Nephron (organoid): Measurements from ENCODE around the gene ZNF786.
A peak's percentile ranks its signal among the peaks of the same experiment; 100 is the strongest.
"Not testable (repeated sequence)": the region's sequence is repeated elsewhere in the genome, so short reads cannot be mapped to it uniquely, and the experiment has no call there.

Experiments
- H3K27ac Mint-ChIP-seq, 3 experiments: 2 replicates each; pipeline ENCODE4 v1.8.0; 2020; ENCODE audit warnings: mixed read lengths in 3 of 3, mild to moderate bottlenecking in 2 of 3, moderate library complexity in 1 of 3
- H3K27me3 Mint-ChIP-seq: 2 replicates; pipeline ENCODE4 v1.8.0; 2021; ENCODE audit warnings: low read depth, mild to moderate bottlenecking, moderate library complexity, mixed read lengths
- H3K36me3 Mint-ChIP-seq: 2 replicates; pipeline ENCODE4 v1.8.0; 2020; ENCODE audit warnings: low read depth, mixed read lengths
- H3K4me1 Mint-ChIP-seq: 2 replicates; pipeline ENCODE4 v1.8.0; 2020; ENCODE audit warnings: mixed read lengths
- H3K4me3 Mint-ChIP-seq, 3 experiments: 2 replicates each; pipeline ENCODE4 v1.8.0; 2020; ENCODE audit warnings: mild to moderate bottlenecking in 3 of 3, mixed read lengths in 3 of 3, moderate library complexity in 2 of 3
- H3K9me3 Mint-ChIP-seq: 2 replicates; pipeline ENCODE4 v1.8.0; 2020; ENCODE audit warnings: mixed read lengths
- TF ChIP-seq, protein P1 (sequence below), 3 experiments: fragments of 200-600 bp; sonication (generic); IDR thresholded peaks; one replicate each; pipeline ENCODE4 v1.5.0; 2021; ENCODE audit warnings: antibody characterized with exemption in 3 of 3; ENCODE audit not compliant: unreplicated experiment in 3 of 3

The ZNF786 gene

DNA sequence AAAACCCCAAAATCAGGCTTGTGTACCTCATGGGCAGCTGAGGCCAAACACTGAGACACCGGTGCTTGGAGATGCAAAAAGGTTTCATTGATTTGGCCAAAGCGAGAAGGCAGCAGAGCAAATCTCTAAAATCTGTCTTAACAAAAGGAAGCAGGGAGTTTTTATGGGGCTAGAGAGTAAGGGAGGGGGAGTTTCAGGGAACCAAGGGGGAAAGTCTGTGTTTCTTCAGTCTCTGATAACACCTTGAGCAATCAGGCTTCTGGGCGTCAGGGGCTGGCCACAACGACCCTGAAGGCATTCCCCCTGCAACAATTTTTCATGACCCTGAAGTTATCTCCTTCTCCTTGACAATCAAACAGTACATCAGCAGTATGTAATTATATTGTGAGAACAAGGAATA lies 2.7 kb upstream of the ZNF786 start:
- Mint-ChIP-seq H3K4me3 (peak overlapping the region in 2 of 3 experiments; percentile 45 to 71), H3K4me1 (peaks cover 17% of the 10 kb centered on the region), H3K9me3 (peaks cover 3% of the 10 kb centered on the region), H3K36me3 (peaks cover 9% of the 10 kb centered on the region), H3K27me3 (no peaks in the 10 kb centered on the region), H3K27ac (peak overlapping the region; percentile 15 to 72 (median 66))
- TF ChIP-seq, protein P1, sequence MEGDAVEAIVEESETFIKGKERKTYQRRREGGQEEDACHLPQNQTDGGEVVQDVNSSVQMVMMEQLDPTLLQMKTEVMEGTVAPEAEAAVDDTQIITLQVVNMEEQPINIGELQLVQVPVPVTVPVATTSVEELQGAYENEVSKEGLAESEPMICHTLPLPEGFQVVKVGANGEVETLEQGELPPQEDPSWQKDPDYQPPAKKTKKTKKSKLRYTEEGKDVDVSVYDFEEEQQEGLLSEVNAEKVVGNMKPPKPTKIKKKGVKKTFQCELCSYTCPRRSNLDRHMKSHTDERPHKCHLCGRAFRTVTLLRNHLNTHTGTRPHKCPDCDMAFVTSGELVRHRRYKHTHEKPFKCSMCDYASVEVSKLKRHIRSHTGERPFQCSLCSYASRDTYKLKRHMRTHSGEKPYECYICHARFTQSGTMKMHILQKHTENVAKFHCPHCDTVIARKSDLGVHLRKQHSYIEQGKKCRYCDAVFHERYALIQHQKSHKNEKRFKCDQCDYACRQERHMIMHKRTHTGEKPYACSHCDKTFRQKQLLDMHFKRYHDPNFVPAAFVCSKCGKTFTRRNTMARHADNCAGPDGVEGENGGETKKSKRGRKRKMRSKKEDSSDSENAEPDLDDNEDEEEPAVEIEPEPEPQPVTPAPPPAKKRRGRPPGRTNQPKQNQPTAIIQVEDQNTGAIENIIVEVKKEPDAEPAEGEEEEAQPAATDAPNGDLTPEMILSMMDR (IDR thresholded peaks at IDR 0.05; ENCODE audit: unreplicated experiment in 3 of 3) = no peak

DNA sequence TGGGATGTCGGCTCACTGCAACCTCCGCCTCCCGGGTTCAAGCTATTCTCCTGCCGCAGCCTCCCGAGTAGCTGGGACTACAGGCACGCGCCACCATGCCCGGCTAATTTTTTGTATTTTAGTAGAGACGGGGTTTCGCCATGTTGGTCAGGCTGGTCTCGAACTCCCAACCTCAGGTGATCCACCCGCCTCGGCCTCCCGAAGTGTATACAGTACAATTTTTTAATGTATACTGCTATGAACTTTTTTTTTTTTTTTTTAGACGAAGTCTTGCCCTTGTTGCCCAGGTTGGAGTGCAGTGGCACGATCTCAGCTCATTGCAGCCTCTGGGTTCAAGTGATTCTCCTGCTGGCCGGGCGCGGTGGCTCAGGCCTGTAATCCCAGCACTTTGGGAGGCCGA lies 1.7 kb upstream of the ZNF786 start:
- H3K27me3 Mint-ChIP-seq, H3K9me3 Mint-ChIP-seq: not testable (repeated sequence)
- peak overlapping the region in 2 of 3 experiments; percentile 15 to 45 for H3K27ac Mint-ChIP-seq
- H3K4me1 Mint-ChIP-seq = peaks cover 16% of the 10 kb centered on the region
- H3K36me3 Mint-ChIP-seq = peaks cover 15% of the 10 kb centered on the region
- peak overlapping the region; percentile 48 to 65 (median 54) for H3K4me3 Mint-ChIP-seq

DNA sequence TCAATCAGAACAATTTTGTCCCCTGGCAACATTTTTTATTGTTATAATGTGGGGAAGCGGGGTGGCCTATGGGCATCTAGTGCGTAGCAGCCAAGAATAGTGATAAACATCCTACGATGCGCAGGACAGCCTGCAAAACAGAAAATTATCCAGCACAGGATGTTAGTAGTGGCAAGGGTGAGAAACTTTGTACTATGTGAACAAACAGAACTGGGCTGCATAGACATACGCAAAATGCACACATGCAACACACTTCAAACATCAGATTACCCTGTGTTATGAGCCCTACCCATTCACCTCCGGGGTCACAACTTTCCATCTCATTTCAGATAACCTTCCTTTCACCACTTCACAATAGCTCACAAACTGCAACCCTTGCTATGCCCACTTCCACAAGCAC lies 3.1 kb downstream of the ZNF786 start:
- Mint-ChIP-seq H3K27ac (peak overlapping the region in 1 of 3 experiments; percentile 10), H3K9me3 (peaks cover 28% of the 10 kb centered on the region), H3K27me3 (no peaks in the 10 kb centered on the region), H3K4me3 (peak overlapping the region; percentile 29 to 53 (median 37)), H3K36me3 (peaks cover 50% of the 10 kb centered on the region), H3K4me1 (peaks cover 10% of the 10 kb centered on the region)
- TF ChIP-seq, protein P1 (IDR thresholded peaks at IDR 0.05; ENCODE audit: unreplicated experiment in 3 of 3) = no peak

DNA sequence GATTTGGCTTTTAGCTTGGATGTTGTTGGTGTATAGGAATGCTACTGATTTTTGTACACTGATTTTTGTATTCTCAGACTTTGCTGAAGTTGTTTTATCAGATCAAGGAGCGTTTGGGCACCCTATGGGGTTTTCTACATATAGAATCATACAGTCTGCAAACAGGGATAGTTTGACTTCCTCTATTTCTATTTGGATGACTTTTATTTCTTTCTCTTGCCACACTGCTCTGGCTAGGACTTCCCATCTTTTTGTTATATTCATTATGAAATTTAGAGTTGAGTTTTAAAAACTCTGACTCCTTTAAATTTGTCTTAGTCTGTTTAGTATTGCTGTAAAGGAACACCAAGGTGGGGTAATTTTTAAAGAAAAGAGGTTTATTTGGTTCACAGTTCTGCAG lies 4.7 kb downstream of the ZNF786 start:
- H3K4me1 Mint-ChIP-seq = peaks cover 5% of the 10 kb centered on the region

DNA sequence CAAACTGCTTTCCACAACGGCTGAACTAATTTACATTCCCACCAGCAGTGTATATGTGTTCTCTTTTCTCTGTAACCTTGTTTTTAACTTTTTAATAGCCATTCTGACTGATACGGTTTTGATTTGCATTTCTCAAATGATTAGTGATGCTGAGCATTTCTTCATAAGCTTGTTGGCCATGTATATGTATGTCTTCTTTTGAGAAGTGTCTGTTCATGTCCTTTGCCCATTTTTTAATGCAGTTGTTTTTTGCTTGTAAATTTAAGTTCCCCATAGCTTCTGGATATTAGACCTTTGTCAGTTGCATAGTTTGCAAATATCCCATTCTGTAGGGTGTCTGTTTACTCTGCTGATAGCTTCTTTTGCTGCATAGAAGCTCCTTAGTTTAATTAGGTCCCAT lies 6.1 kb downstream of the ZNF786 start:
- Mint-ChIP-seq H3K36me3 (peaks cover 66% of the 10 kb centered on the region), H3K27ac (no peak overlapping the region), H3K27me3 (no peaks in the 10 kb centered on the region), H3K4me3 (no peak overlapping the region), H3K9me3 (peaks cover 29% of the 10 kb centered on the region), H3K4me1 (no peaks in the 10 kb centered on the region)
- TF ChIP-seq, protein P1 (IDR thresholded peaks at IDR 0.05; ENCODE audit: unreplicated experiment in 3 of 3) = no peak

More for the DNA sequence above, 4.7 kb downstream of the ZNF786 start:
- TF ChIP-seq, protein P1 (IDR thresholded peaks at IDR 0.05; ENCODE audit: unreplicated experiment in 3 of 3) = no peak
- Mint-ChIP-seq H3K4me3 (no peak overlapping the region), H3K27ac (no peak overlapping the region), H3K36me3 (peaks cover 60% of the 10 kb centered on the region), H3K27me3 (no peaks in the 10 kb centered on the region), H3K9me3 (peaks cover 29% of the 10 kb centered on the region)

DNA sequence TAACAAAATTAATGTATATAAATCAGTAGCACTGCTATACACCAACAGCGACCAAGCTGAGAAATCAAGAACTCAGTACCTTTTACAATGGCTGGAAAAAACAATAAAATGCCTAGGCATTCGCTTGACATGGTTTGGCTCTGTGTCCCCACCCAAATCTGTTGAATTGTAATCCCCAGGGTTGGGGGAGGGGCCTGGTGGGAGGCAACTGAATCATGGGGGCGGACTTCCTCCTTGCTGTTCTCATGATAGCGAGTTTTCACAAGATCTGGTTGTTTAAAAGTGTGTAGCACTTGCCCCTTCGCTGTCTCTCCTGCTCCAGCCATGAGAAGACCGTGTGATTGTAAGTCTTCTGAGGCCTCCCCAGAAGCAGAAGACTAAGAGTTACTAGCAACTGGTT lies 8.6 kb downstream of the ZNF786 start:
- TF ChIP-seq, protein P1 (IDR thresholded peaks at IDR 0.05; ENCODE audit: unreplicated experiment in 3 of 3) = no peak
- H3K4me1 Mint-ChIP-seq = no peaks in the 10 kb centered on the region
- H3K36me3 Mint-ChIP-seq = peaks cover 76% of the 10 kb centered on the region
- H3K27me3 Mint-ChIP-seq = no peaks in the 10 kb centered on the region
- H3K4me3 Mint-ChIP-seq = no peak overlapping the region
- peaks cover 25% of the 10 kb centered on the region for H3K9me3 Mint-ChIP-seq
- no peak overlapping the region for H3K27ac Mint-ChIP-seq
